SU-DHL-6 (cell line): ENCODE data around the gene NOTCH3.

Source experiments
- H2AFZ ChIP-seq: fragments of 200-600 bp; sonication (generic); 2 replicates; pipeline ENCODE4 v1.6.1; 2014; ENCODE audit warnings: low read depth, mild to moderate bottlenecking, moderate library complexity, mixed read lengths, antibody characterized with exemption, low read length; ENCODE audit not compliant: severe bottlenecking
- H3F3A ChIP-seq: fragments of 200-600 bp; shearing (Covaris generic); 2 replicates; pipeline ENCODE4 v1.6.0; 2016; ENCODE audit warnings: antibody characterized with exemption, mild to moderate bottlenecking; ENCODE audit not compliant: insufficient read depth
- H3K27ac ChIP-seq: fragments of 200-600 bp; sonication (generic); 2 replicates; pipeline ENCODE4 v1.5.1; 2016; ENCODE audit warnings: low read depth, mild to moderate bottlenecking, low read length, moderate library complexity, mixed read lengths
- H3K27me3 ChIP-seq: fragments of 200-600 bp; sonication (generic), shearing (Covaris generic); 2 replicates; pipeline ENCODE4 v1.6.0; 2014; ENCODE audit warnings: mild to moderate bottlenecking, low read length
- H3K36me3 ChIP-seq: fragments of 200-600 bp; sonication (generic); 2 replicates; pipeline ENCODE4 v1.6.1; 2014; ENCODE audit warnings: mild to moderate bottlenecking, low read length, mixed read lengths
- H3K4me2 ChIP-seq: fragments of 300-600, 200-600 bp; shearing (Covaris generic), sonication (generic); 2 replicates; pipeline ENCODE4 v1.6.0; 2014; ENCODE audit warnings: low read length, low read depth, mild to moderate bottlenecking; ENCODE audit not compliant: poor library complexity, severe bottlenecking
- H3K4me3 ChIP-seq: fragments of 200-600 bp; sonication (generic); 2 replicates; pipeline ENCODE4 v1.5.1; 2014; ENCODE audit warnings: antibody characterized with exemption, low read length, mild to moderate bottlenecking, mixed read lengths; ENCODE audit not compliant: insufficient read depth, poor library complexity, severe bottlenecking
- H3K79me2 ChIP-seq: fragments of 200-600 bp; sonication (generic); 2 replicates; pipeline ENCODE4 v1.6.1; 2014; ENCODE audit warnings: mild to moderate bottlenecking, low read length, moderate library complexity; ENCODE audit not compliant: insufficient read depth
- H3K9ac ChIP-seq: fragments of 200-600 bp; sonication (generic); 2 replicates; pipeline ENCODE4 v1.7.0; 2014; ENCODE audit warnings: mild to moderate bottlenecking, low read length
- H3K9me2 ChIP-seq: fragments of 200-600 bp; sonication (generic); replicated peaks from 2 replicates; pipeline ENCODE4 v1.6.1; 2014; ENCODE audit warnings: low read length; ENCODE audit not compliant: insufficient read depth
- H3K9me3 ChIP-seq: fragments of 200-600 bp; sonication (generic); 2 replicates; pipeline ENCODE4 v1.6.1; 2014; ENCODE audit warnings: low read length, mixed read lengths; ENCODE audit not compliant: insufficient read depth
- H4K20me1 ChIP-seq: fragments of 200-600 bp; sonication (generic); 2 replicates; pipeline ENCODE4 v1.6.1; 2014; ENCODE audit warnings: low read depth, mild to moderate bottlenecking, antibody characterized with exemption, low read length, moderate library complexity, mixed read lengths
- CTCF ChIP-seq: fragments of 200-600 bp; sonication (generic); IDR thresholded peaks from one replicate; pipeline ENCODE4 v1.5.1; 2017; ENCODE audit warnings: antibody characterized with exemption, mild to moderate bottlenecking, low read length, moderate library complexity; ENCODE audit not compliant: insufficient read depth, poor library complexity, severe bottlenecking
- EZH2phosphoT487 ChIP-seq: fragments of 200-600 bp; sonication (generic), shearing (Covaris generic); conservative IDR thresholded peaks from 2 replicates; pipeline ENCODE4 v1.6.1; 2018; ENCODE audit warnings: mild to moderate bottlenecking, antibody characterized with exemption, low read length, moderate library complexity, mixed read lengths

The NOTCH3 gene

GRCh38 chr19:15249528-15249874 is 48.7 kb upstream of the NOTCH3 start:
- Histone ChIP-seq H3K9me2 (no peaks in the 10 kb centered on the region), H3K4me3 (no peak overlapping the region), H3K79me2 (no peaks in the 10 kb centered on the region), H3K27me3 (no peaks in the 10 kb centered on the region), H3K27ac (no peak overlapping the region), H3K4me2 (no peak overlapping the region), H3K36me3 (no peaks in the 10 kb centered on the region), H3K9me3 (no peaks in the 10 kb centered on the region), H3F3A (no peaks in the 10 kb centered on the region), H2AFZ (no peak overlapping the region), H4K20me1 (peaks cover 5% of the 10 kb centered on the region; the same call in 1 of the 2 replicates), H3K9ac (no peak overlapping the region)
- TF ChIP-seq CTCF (no peak), EZH2phosphoT487 (no peak)

- Histone ChIP-seq H3K36me3 (no peaks in the 10 kb centered on the region), H3F3A (no peaks in the 10 kb centered on the region), H3K9me2 (no peaks in the 10 kb centered on the region), H3K4me2 (no peak overlapping the region), H3K79me2 (no peaks in the 10 kb centered on the region), H2AFZ (no peak overlapping the region), H3K27me3 (no peaks in the 10 kb centered on the region), H4K20me1 (peaks cover 5% of the 10 kb centered on the region; the same call in 1 of the 2 replicates), H3K9me3 (no peaks in the 10 kb centered on the region), H3K9ac (no peak overlapping the region), H3K4me3 (no peak overlapping the region), H3K27ac (no peak overlapping the region)
- TF ChIP-seq EZH2phosphoT487, result no peak
Observed at GRCh38 chr19:15248648-15249527, 48.1 kb upstream of the NOTCH3 start.

- H3K4me2 ChIP-seq, result no peak overlapping the region
- H3K9me3 ChIP-seq, result no peaks in the 10 kb centered on the region
- no peaks in the 10 kb centered on the region for H3K36me3 ChIP-seq
- no peaks in the 10 kb centered on the region for H3F3A ChIP-seq
- no peak overlapping the region for H3K27ac ChIP-seq
- H3K9ac ChIP-seq, result no peak overlapping the region
- no peaks in the 10 kb centered on the region for H3K79me2 ChIP-seq
- no peaks in the 10 kb centered on the region for H3K9me2 ChIP-seq
- TF ChIP-seq CTCF (no peak), EZH2phosphoT487 (no peak)
- H2AFZ ChIP-seq, result no peak overlapping the region
- H3K27me3 ChIP-seq, result no peaks in the 10 kb centered on the region
- peaks cover 5% of the 10 kb centered on the region; the same call in 1 of the 2 replicates for H4K20me1 ChIP-seq
- no peak overlapping the region for H3K4me3 ChIP-seq
Observed at GRCh38 chr19:15248106-15248505, 47.3 kb upstream of the NOTCH3 start.
